ENCODE results near the gene EVPLL. TPM values are rescaled to one million over a fixed set of nuclear protein-coding genes. Genes with fewer than 3 reads are reported as not detected.
"Not testable (repeated sequence)": the region's sequence is repeated elsewhere in the genome, so short reads cannot be mapped to it uniquely, and the experiment has no call there.

EVPLL gene
- total and polyA plus RNA-seq, 2 experiments from 2014 or later = 0.18 to 0.42 TPM

DNA sequence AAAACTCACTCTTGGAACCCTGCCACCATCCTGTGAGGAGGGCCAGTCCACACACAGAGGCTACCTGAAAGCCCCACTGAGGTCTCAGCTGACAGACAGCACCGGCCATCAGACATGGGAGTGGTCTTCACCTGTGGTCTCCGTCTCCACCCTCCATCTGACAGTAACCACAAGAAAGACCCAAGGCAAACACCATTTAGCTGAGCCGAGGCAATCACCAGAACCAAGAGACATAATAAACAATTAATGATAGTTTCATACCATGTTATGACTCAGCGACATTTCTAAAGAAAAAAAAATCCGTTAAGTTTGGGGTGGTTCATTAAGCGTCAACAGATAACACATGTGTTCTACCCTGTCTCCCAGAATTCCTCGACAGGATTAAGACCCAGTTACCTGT is 6.1 kb upstream of the EVPLL start:
- ATAC-seq = no peak
- no peaks in the 10 kb centered on the region for H3K27me3 ChIP-seq (ENCODE audit: insufficient read depth)
- H3K4me3 ChIP-seq = no peak overlapping the region
- Mint-ChIP-seq H3K9me3 (peaks cover 8% of the 10 kb centered on the region), H3K4me3 (no peak overlapping the region), H3K27ac (no peak overlapping the region), H3K36me3 (ENCODE audit: low read depth) (no peaks in the 10 kb centered on the region), H3K27me3 (ENCODE audit: insufficient read depth, low read depth, poor library complexity) (peaks cover 3% of the 10 kb centered on the region), H3K4me1 (no peaks in the 10 kb centered on the region)
- no peak for TF ChIP-seq EZH2phosphoT487 (IDR thresholded peaks at IDR 0.05; ENCODE audit: unreplicated experiment)
- no peaks in the 10 kb centered on the region for H4K20me1 ChIP-seq (replicated peaks; ENCODE audit: insufficient read depth)
- H3K79me2 ChIP-seq (replicated peaks; ENCODE audit: insufficient read depth) = no peaks in the 10 kb centered on the region
- no peak for DNase-seq (ENCODE audit: low spot score)
- no peaks in the 10 kb centered on the region for H3F3A ChIP-seq (replicated peaks; ENCODE audit: low read depth)
- H3K27ac ChIP-seq (ENCODE audit: low read depth) = no peak overlapping the region
- no peak overlapping the region for H2AFZ ChIP-seq
- no peaks in the 10 kb centered on the region for H3K4me1 ChIP-seq (ENCODE audit: insufficient read depth)
- H3K4me2 ChIP-seq = no peak overlapping the region
- no peaks in the 10 kb centered on the region for H3K36me3 ChIP-seq (ENCODE audit: insufficient read depth)
- no peaks in the 10 kb centered on the region for H3K9me2 ChIP-seq (ENCODE audit: insufficient read depth)

DNA sequence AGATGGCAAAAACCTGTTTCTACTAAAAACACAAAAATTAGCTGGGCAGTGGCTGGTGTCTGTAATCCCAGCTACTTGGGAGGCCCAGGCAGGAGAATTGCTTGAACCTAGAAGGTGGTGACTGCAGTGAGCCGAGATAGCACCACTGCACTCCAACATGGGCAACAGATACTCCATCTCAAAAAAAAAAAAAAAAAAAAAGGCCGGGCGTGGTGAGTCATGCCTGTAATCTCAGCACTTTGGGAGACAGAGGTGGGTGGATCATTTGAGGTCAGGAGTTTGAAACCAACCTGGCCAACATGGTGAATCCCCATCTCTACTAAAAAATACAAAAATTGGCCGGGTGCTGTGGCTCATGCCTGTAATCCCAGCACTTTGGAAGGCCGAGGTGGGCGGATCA is 4.4 kb upstream of the EVPLL start:
- not testable (repeated sequence) for H2AFZ ChIP-seq; H3K36me3 Mint-ChIP-seq (ENCODE audit: low read depth); H3F3A ChIP-seq (replicated peaks; ENCODE audit: low read depth); H3K4me3 ChIP-seq; H3K27me3 ChIP-seq (ENCODE audit: insufficient read depth); H3K4me1 Mint-ChIP-seq; H3K9me2 ChIP-seq (ENCODE audit: insufficient read depth); H3K36me3 ChIP-seq (ENCODE audit: insufficient read depth); H3K4me1 ChIP-seq (ENCODE audit: insufficient read depth); H4K20me1 ChIP-seq (replicated peaks; ENCODE audit: insufficient read depth); H3K79me2 ChIP-seq (replicated peaks; ENCODE audit: insufficient read depth); H3K27me3 Mint-ChIP-seq (ENCODE audit: insufficient read depth, low read depth, poor library complexity); DNase-seq (ENCODE audit: low spot score); H3K4me3 Mint-ChIP-seq; H3K9me3 Mint-ChIP-seq; ATAC-seq; H3K4me2 ChIP-seq; H3K27ac ChIP-seq (ENCODE audit: low read depth); H3K27ac Mint-ChIP-seq

- Histone ChIP-seq H3K36me3 (ENCODE audit: insufficient read depth) (no peaks in the 10 kb centered on the region), H3K9me2 (ENCODE audit: insufficient read depth) (no peaks in the 10 kb centered on the region), H3K4me1 (ENCODE audit: insufficient read depth) (no peaks in the 10 kb centered on the region), H3K27me3 (ENCODE audit: insufficient read depth) (no peaks in the 10 kb centered on the region), H3K4me3 (no peak overlapping the region), H3F3A (replicated peaks; ENCODE audit: low read depth) (no peaks in the 10 kb centered on the region), H2AFZ (no peak overlapping the region), H3K27ac (ENCODE audit: low read depth) (no peak overlapping the region), H3K79me2 (replicated peaks; ENCODE audit: insufficient read depth) (no peaks in the 10 kb centered on the region), H3K4me2 (no peak overlapping the region), H4K20me1 (replicated peaks; ENCODE audit: insufficient read depth) (no peaks in the 10 kb centered on the region)
- Mint-ChIP-seq H3K36me3 (ENCODE audit: low read depth) (no peaks in the 10 kb centered on the region), H3K9me3 (peaks cover 8% of the 10 kb centered on the region), H3K4me3 (no peak overlapping the region), H3K27me3 (ENCODE audit: insufficient read depth, low read depth, poor library complexity) (peaks cover 3% of the 10 kb centered on the region), H3K27ac (no peak overlapping the region), H3K4me1 (no peaks in the 10 kb centered on the region)
- DNase-seq (ENCODE audit: low spot score) (no peak), ATAC-seq (no peak)
- no peak for TF ChIP-seq NANOG (IDR thresholded peaks at IDR 0.05; ENCODE audit: borderline replicate concordance)
- TF ChIP-seq ZNF114 (CRISPR knock-in tag; IDR thresholded peaks at IDR 0.05) = no peak
- TF ChIP-seq ZNF462 (CRISPR knock-in tag; IDR thresholded peaks at IDR 0.05) = no peak
- no peak for TF ChIP-seq POLR2AphosphoS5 (IDR thresholded peaks at IDR 0.05; ENCODE audit: low read depth)
- TF ChIP-seq CTCF (conservative IDR thresholded peaks at IDR 0.05; ENCODE audit: low read depth in 2 of 2) = no peak
These were observed 3.4 kb upstream of the EVPLL start for GRCh38 chr17:18374216-18374615.

Data from GM23338 (cell line).